ENCODE measurements around the gene AFAP1. TPM values are rescaled to one million over a fixed set of nuclear protein-coding genes. Genes with fewer than 3 reads are reported as not detected.
A peak's percentile ranks its signal among the peaks of the same experiment; 100 is the strongest.

Gene AFAP1
- total and polyA plus RNA-seq, 2 donors from 2014 or later: 2.6 to 26.3 TPM

- Histone ChIP-seq H3K4me3 (ENCODE audit: low read length in 3 of 3) (no peak overlapping the region), H3K4me1 (ENCODE audit: control insufficient read depth in 2 of 3, insufficient read depth in 2 of 3, low read depth in 1 of 3, low read length in 3 of 3) (no peaks in the 10 kb centered on the region), H3K9me3 (ENCODE audit: control insufficient read depth in 2 of 3, insufficient read depth in 1 of 3, low read length in 3 of 3) (no peaks in the 10 kb centered on the region), H3K9ac (ENCODE audit: low read length in 3 of 3) (no peak overlapping the region), H3K27me3 (ENCODE audit: control insufficient read depth, insufficient read depth, low read length) (no peaks in the 10 kb centered on the region), H3K36me3 (ENCODE audit: control insufficient read depth in 2 of 3, insufficient read depth in 3 of 3, low read length in 3 of 3) (peaks cover 1 to 6% (median 4%) of the 10 kb centered on the region in 3 donors), H3K27ac (ENCODE audit: low read depth in 2 of 2, low read length in 2 of 2) (no peak overlapping the region)
- DNase-seq: peak in 1 of 5 donors; percentile 30
- FAIRE-seq: no peak
- intact Hi-C loops (cut with DNase I): no loop called here
- TF ChIP-seq CTCF (IDR thresholded peaks at IDR 0.05; ENCODE audit: borderline replicate concordance, extremely low read depth, insufficient read depth): no peak
These were observed 141.3 kb downstream of the AFAP1 start for GRCh38 chr4:7798178-7798995.

- Histone ChIP-seq H3K9me3 (ENCODE audit: control insufficient read depth in 2 of 3, insufficient read depth in 1 of 3, low read length in 3 of 3) (no peaks in the 10 kb centered on the region), H3K27me3 (ENCODE audit: control insufficient read depth, insufficient read depth, low read length) (no peaks in the 10 kb centered on the region), H3K36me3 (ENCODE audit: control insufficient read depth in 2 of 3, insufficient read depth in 3 of 3, low read length in 3 of 3) (peaks cover 2 to 9% (median 5%) of the 10 kb centered on the region in 3 donors), H3K9ac (ENCODE audit: low read length in 3 of 3) (no peak overlapping the region), H3K4me3 (ENCODE audit: low read length in 3 of 3) (no peak overlapping the region), H3K4me1 (ENCODE audit: control insufficient read depth in 2 of 3, insufficient read depth in 2 of 3, low read depth in 1 of 3, low read length in 3 of 3) (no peaks in the 10 kb centered on the region), H3K27ac (ENCODE audit: low read depth in 2 of 2, low read length in 2 of 2) (no peak overlapping the region)
- DNase-seq (peak in 1 of 5 donors; percentile 13), FAIRE-seq (no peak)
- no peak for TF ChIP-seq CTCF (IDR thresholded peaks at IDR 0.05; ENCODE audit: borderline replicate concordance, extremely low read depth, insufficient read depth)
- intact Hi-C loops (cut with DNase I): no loop called here
These were observed 142.3 kb downstream of the AFAP1 start for GRCh38 chr4:7797330-7797729.

- intact Hi-C loops (cut with DNase I): no loop called here
- no peak overlapping the region for H3K27ac ChIP-seq (ENCODE audit: low read depth in 2 of 2, low read length in 2 of 2)
- no peaks in the 10 kb centered on the region for H3K4me1 ChIP-seq (ENCODE audit: control insufficient read depth in 2 of 3, insufficient read depth in 2 of 3, low read depth in 1 of 3, low read length in 3 of 3)
- no peak overlapping the region for H3K9ac ChIP-seq (ENCODE audit: low read length in 3 of 3)
- no peak overlapping the region for H3K4me3 ChIP-seq (ENCODE audit: low read length in 3 of 3)
- no peak for TF ChIP-seq CTCF (IDR thresholded peaks at IDR 0.05; ENCODE audit: borderline replicate concordance, extremely low read depth, insufficient read depth)
- no peaks in the 10 kb centered on the region for H3K9me3 ChIP-seq (ENCODE audit: control insufficient read depth in 2 of 3, insufficient read depth in 1 of 3, low read length in 3 of 3)
- peak in 1 of 5 donors; percentile 7 for DNase-seq
- peaks cover 2 to 9% (median 5%) of the 10 kb centered on the region in 3 donors for H3K36me3 ChIP-seq (ENCODE audit: control insufficient read depth in 2 of 3, insufficient read depth in 3 of 3, low read length in 3 of 3)
- no peaks in the 10 kb centered on the region for H3K27me3 ChIP-seq (ENCODE audit: control insufficient read depth, insufficient read depth, low read length)
- no peak for FAIRE-seq
These were observed 143.7 kb downstream of the AFAP1 start for GRCh38 chr4:7795983-7796382.

Data from kidney (tissue), 14 donors.